Urinary bladder (tissue), 4 donors: Measurements from ENCODE around the gene CHL1. TPM values are rescaled to one million over a fixed set of nuclear protein-coding genes. Genes with fewer than 3 reads are reported as not detected.

Experiments used
- DNase-seq: peaks from one replicate; pipeline ENCODE4 v3.0.0-alpha.2; 2015; ENCODE audit errors: extremely low spot score
- H3K27ac ChIP-seq: one replicate; pipeline ENCODE4 v1.5.1; 2013; ENCODE audit warnings: low read depth, mild to moderate bottlenecking, moderate library complexity
- H3K36me3 ChIP-seq: one replicate; pipeline ENCODE4 v1.6.1; 2013; ENCODE audit warnings: mild to moderate bottlenecking, moderate library complexity; ENCODE audit not compliant: insufficient read depth
- H3K4me1 ChIP-seq: one replicate; pipeline ENCODE4 v1.6.1; 2013; ENCODE audit warnings: mild to moderate bottlenecking, moderate library complexity; ENCODE audit not compliant: insufficient read depth
- H3K4me3 ChIP-seq: one replicate; pipeline ENCODE4 v1.5.1; 2013; ENCODE audit warnings: low read depth, low read length
- whole genome bisulfite sequencing: extraction: QIAGEN DNeasy Blood & Tissue Kit; methylation state at CpG from one replicate; pipeline ENCODE4 v1.1.7; 2013; 5-methylcytosine and 5-hydroxymethylcytosine counted together
- polyA plus RNA-seq: library from polyadenylated mRNA; stranded (reverse); fragments of 200-250 nt; gene quantifications from one replicate; pipeline ENCODE4 v1.2.3, GENCODE V29; 2013
- total RNA-seq: library from RNA; depleted of rRNA; stranded (reverse); fragments of >200 nt; gene quantifications from one replicate; pipeline ENCODE4 v1.2.3, GENCODE V29; 2014
- donor health status: healthy with polysubstance abuse.
- donor health status: healthy.

CHL1 gene, protein sequence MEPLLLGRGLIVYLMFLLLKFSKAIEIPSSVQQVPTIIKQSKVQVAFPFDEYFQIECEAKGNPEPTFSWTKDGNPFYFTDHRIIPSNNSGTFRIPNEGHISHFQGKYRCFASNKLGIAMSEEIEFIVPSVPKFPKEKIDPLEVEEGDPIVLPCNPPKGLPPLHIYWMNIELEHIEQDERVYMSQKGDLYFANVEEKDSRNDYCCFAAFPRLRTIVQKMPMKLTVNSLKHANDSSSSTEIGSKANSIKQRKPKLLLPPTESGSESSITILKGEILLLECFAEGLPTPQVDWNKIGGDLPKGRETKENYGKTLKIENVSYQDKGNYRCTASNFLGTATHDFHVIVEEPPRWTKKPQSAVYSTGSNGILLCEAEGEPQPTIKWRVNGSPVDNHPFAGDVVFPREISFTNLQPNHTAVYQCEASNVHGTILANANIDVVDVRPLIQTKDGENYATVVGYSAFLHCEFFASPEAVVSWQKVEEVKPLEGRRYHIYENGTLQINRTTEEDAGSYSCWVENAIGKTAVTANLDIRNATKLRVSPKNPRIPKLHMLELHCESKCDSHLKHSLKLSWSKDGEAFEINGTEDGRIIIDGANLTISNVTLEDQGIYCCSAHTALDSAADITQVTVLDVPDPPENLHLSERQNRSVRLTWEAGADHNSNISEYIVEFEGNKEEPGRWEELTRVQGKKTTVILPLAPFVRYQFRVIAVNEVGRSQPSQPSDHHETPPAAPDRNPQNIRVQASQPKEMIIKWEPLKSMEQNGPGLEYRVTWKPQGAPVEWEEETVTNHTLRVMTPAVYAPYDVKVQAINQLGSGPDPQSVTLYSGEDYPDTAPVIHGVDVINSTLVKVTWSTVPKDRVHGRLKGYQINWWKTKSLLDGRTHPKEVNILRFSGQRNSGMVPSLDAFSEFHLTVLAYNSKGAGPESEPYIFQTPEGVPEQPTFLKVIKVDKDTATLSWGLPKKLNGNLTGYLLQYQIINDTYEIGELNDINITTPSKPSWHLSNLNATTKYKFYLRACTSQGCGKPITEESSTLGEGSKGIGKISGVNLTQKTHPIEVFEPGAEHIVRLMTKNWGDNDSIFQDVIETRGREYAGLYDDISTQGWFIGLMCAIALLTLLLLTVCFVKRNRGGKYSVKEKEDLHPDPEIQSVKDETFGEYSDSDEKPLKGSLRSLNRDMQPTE (N-terminal part only)
- total RNA-seq: 47.3 TPM
- polyA plus RNA-seq: 10.7 TPM

DNA sequence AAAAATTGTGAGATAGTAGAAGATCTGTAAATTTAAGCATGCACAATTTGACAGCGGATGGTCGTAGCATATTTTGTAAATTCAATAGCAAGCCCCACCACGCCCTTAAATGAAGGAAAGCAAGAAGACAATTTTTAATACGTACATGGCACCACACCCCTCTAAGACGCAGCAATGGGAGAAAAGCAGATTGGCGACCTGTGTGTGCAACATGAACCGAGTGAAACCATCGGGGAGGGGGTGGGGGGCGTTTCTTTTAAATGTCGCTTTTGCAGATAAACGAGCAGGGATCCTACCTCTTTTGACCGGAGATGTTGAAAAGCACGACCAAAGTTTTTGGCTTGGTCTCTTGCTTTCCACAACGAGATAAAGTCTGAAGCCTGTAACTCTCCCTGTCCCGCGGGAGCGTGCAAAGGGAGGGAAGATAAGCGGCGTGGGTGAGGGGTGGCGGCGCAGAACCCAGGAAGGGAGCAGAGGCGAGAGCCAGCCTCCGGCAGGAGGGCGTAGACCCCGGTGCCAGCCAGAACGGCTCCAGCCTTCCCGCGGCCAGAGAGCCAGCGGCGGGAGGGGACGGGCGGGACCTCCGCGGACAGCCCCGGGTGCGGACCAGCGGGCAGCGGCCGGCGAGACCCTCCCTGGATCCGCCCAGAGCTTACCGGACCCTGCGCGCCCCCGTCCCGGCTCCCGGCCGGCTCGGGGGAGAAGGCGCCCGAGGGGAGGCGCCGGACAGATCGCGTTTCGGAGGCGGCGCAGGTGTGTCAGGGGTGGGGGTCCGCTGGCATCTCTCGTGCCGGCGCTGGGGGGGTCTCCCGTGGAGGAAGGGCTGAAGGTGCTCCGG is at the start of gene CHL1:
CHL1 (plus strand) TSS at position 453 of the 838 bp plus-strand sequence. CDS start 123,014 bp downstream, outside the sequence.
- H3K27ac ChIP-seq: no peak within 1 kb of the TSS
- peak within 1 kb of the TSS; percentile 56 for H3K4me3 ChIP-seq
- DNase-seq: no peak
- 1% methylated on average over 64 of the region's 64 CpGs for WGBS
- H3K4me1 ChIP-seq: no peaks in the 10 kb centered on the region
- H3K36me3 ChIP-seq: no peaks in the 10 kb centered on the region

DNA sequence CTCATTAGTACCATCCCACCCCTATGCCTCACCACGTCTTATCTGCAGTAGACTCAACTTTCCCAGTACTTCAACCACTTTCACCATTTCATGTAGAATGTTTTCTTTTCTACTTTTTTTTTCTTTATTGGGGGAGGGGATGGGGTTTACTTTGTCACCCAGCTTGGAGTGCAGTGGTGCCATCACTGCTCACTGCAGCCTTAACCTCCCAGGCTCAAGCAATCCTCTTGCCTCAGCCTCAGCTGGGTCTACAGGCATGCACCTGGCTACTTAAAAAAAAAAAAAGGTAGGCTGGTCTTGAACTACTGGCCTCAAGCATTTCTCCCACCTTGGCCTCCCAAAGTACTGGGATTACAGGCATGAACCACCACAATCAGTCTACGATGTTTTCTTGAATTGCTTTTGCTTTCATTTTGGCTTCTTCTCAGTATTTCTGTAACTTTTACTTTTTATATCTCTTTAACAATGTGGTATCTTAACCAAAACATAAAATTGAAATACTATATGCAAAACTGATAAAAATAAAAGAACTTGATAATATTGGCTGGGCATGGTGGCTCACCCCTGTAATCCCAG is 44.9 kb upstream of the CHL1 start:
- DNase-seq: no peak
- Histone ChIP-seq H3K4me3 (no peak overlapping the region), H3K4me1 (no peaks in the 10 kb centered on the region), H3K27ac (no peak overlapping the region), H3K36me3 (no peaks in the 10 kb centered on the region)
- WGBS: 90% methylated on average over 2 of the region's 2 CpGs

DNA sequence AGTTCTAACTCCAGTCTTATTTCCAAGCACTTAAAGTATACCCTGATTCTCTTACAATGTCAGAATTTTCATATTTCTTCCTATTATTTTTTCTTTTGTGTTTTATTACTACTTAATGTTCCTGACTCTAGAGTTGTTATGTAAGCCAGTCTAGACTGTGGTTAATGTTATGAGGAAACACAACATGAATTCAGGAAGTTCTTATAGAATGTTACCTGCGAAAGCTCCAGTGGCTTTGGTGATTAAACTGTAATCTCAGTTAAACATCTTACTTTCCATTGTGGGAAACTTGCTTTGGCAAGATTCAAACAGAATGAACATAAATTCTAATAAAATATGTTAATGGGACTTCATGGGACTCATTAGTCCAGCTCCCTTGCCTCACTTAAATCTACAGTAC is 36.6 kb upstream of the CHL1 start:
- Histone ChIP-seq H3K4me3 (no peak overlapping the region), H3K27ac (no peak overlapping the region), H3K36me3 (no peaks in the 10 kb centered on the region), H3K4me1 (no peaks in the 10 kb centered on the region)
- no peak for DNase-seq
- 77% methylated on average over 1 of the region's 1 CpG for WGBS

DNA sequence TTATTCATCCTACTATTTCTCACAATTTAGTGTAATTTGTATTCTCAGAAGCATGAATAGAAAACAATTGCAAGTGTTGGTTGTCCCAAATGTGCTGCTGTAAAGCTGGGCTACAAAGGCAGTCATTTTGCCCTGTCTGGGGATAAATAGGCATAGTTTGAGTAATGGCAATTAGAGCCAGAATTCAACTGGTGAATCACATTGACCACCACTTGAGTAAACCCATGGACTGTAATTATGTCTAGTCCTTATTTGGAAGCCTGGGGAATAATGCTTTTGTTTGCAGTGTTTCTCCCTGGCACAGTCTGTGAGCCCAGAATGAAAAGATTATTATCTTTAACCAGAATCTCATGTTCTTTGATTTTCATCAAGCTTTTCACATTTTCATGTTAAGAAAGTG is 30.5 kb upstream of the CHL1 start:
- H3K4me3 ChIP-seq: no peak overlapping the region
- H3K4me1 ChIP-seq: no peaks in the 10 kb centered on the region
- no peak overlapping the region for H3K27ac ChIP-seq
- DNase-seq: no peak
- no peaks in the 10 kb centered on the region for H3K36me3 ChIP-seq

DNA sequence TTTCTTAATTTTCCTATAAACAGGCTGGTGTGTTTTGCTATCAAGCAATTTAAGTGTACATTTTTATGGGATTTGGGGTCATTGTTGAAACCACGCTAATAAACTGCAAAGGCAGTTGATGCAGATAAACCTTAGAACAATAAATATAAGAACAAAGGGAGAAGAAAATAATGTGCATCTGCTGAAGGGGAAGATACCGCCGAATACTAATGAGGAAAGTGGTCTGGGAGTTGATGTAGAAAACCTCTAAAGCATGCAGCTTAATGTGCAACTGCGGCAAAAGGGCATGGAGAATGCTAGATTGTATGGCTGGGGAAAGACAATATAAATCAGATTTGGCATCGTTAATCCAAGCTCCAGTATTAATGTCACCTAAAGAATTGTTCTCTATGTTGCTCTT is 29.8 kb upstream of the CHL1 start:
- Histone ChIP-seq H3K4me3 (no peak overlapping the region), H3K4me1 (no peaks in the 10 kb centered on the region), H3K27ac (no peak overlapping the region), H3K36me3 (no peaks in the 10 kb centered on the region)
- 77% methylated on average over 5 of the region's 5 CpGs for WGBS
- DNase-seq: no peak

DNA sequence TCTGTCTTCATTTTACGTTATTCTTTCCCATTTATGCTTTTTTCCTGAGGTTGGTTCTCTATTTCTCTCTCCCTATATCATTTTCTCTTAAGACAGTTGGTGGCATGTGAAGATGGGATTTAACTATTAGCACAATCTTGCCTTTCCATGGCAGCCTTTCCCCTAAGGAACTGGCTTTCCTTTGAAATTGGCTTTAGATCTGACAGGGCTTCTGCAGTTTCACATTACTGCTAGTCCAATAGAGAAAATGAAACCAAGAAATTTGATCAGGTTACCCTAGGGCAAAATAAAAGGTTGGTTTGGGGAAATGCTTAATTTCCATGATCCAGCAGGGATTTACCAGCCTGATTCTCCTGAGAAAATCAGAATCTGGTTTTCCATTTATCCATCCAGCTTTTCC is 22.7 kb upstream of the CHL1 start:
- H3K36me3 ChIP-seq: no peaks in the 10 kb centered on the region
- no peak overlapping the region for H3K4me3 ChIP-seq
- H3K4me1 ChIP-seq: no peaks in the 10 kb centered on the region
- no peak overlapping the region for H3K27ac ChIP-seq
- WGBS: 44% methylated on average over 1 of the region's 1 CpG
- no peak for DNase-seq

DNA sequence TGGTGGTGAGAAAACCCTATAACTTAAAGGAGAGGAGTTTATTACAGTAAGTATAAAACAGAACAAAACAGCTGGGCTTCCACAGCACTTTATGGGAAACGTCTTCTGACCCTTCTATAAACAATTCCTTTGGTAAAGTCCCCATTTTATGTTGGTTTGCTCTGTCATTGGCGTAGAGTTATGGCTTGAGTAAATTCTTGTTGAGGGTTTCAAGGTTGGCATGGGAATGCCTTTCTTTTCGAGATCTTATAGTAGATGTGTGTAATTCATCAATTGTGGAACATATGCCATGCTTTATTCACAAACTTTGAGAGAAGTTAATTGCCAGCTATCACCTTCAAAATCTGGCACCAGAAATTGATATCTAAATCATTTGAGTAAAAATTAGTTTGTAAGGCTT is 11.6 kb upstream of the CHL1 start:
- no peak overlapping the region for H3K4me3 ChIP-seq
- H3K4me1 ChIP-seq: no peaks in the 10 kb centered on the region
- no peaks in the 10 kb centered on the region for H3K36me3 ChIP-seq
- 38% methylated on average over 3 of the region's 3 CpGs for WGBS
- no peak overlapping the region for H3K27ac ChIP-seq
- DNase-seq: no peak

DNA sequence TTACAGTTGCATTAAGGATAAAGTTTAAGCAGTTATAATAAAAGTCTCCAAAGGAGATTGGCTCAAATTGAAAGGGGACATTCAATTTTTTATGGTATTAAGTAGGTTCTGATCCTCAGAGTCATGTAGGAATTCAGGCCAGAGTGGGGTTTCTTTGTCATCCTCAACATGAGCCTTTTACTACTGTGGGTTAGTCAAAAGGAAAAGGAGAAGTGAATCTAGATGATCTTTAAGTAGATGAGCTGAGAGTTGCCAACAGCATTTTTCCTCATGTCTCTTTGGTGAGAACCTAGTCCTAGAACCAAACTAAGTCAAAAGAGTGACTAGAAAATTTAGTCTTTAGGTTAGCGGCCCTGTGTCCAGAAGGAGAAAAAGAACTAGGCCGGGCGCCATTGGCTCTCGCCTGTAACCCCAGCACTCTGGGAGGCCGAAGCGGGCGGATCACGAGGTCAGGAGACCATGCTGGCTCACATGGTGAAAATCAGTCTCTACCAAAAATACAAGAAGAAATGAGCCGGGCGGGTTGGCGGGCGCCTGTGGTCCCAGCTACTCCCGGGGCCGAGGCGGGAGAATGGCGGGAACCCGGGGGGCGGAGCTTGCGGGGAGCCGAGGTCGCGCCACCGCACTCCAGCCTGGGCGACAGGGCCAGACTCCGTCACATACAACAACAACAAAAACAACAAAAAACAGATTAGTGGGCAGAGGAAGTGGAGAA is 4.2 kb upstream of the CHL1 start:
- WGBS: 81% methylated on average over 17 of the region's 25 CpGs
- Histone ChIP-seq H3K36me3 (no peaks in the 10 kb centered on the region), H3K4me1 (no peaks in the 10 kb centered on the region), H3K4me3 (no peak overlapping the region), H3K27ac (no peak overlapping the region)
- DNase-seq: no peak

DNA sequence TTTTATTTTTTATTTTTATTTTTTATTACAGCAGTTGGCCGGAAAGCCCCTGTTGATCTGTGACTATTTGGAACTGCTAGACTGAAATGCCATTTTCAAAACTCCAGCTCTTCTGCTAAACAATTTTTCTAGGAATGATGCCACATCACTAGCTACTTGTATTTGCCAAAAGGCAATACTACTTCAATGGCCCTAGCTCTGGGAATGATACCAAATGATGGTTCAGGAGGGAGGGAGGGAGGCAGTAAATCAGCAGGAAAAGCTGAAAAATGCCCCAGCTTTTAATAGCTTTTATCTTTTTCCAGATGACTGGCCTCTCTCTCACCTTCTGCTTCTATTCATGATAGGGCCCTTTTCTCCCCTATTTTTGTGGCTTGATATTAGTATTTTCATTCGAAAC is 2.6 kb upstream of the CHL1 start:
- H3K36me3 ChIP-seq: no peaks in the 10 kb centered on the region
- H3K4me1 ChIP-seq: no peaks in the 10 kb centered on the region
- no peak for DNase-seq
- 40% methylated on average over 2 of the region's 2 CpGs for WGBS
- H3K4me3 ChIP-seq: no peak overlapping the region
- no peak overlapping the region for H3K27ac ChIP-seq

DNA sequence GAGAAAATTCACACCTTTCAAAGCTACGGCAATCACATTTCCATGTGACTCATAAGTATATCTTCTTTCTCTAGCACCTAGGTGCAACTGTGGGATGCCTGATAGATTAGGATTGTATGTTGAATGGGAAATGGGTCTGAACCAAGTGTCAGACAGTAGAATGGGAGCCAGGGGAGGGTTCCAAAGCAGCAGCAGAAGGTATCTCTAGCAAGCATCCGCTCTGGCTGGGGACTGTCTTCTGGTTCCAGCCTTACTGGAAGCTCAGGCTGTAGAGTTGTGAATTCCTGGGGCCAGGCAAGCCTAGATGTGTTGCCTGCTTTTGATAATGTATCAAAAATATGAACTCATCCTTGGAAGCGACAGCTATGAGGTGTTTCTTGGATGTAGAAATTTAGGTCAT is 2.1 kb upstream of the CHL1 start:
- H3K4me1 ChIP-seq: no peaks in the 10 kb centered on the region
- DNase-seq: no peak
- H3K27ac ChIP-seq: no peak overlapping the region
- H3K36me3 ChIP-seq: no peaks in the 10 kb centered on the region
- H3K4me3 ChIP-seq: no peak overlapping the region
- 81% methylated on average over 3 of the region's 3 CpGs for WGBS

DNA sequence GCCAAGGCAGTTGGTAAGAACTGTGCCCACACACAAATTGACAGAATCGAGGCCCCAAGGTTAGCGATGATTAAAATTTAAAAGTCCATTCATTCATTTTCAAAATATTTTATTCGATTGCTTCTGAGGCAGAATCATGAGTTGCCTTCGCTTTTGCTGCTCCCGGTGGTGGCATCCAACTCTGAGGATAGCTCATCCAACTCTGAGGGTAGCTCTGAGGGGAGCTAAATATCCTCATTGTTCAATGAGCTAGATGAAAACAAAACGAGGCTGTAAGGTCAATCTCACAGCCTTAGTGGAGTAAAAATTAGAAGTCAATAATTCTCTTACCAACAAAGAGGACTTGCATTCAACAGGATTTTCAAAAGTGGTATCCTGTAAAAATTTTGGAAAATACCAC is 897 bp upstream of the CHL1 start:
- H3K27ac ChIP-seq: no peak overlapping the region
- WGBS: 56% methylated on average over 6 of the region's 6 CpGs
- no peak overlapping the region for H3K4me3 ChIP-seq

DNA sequence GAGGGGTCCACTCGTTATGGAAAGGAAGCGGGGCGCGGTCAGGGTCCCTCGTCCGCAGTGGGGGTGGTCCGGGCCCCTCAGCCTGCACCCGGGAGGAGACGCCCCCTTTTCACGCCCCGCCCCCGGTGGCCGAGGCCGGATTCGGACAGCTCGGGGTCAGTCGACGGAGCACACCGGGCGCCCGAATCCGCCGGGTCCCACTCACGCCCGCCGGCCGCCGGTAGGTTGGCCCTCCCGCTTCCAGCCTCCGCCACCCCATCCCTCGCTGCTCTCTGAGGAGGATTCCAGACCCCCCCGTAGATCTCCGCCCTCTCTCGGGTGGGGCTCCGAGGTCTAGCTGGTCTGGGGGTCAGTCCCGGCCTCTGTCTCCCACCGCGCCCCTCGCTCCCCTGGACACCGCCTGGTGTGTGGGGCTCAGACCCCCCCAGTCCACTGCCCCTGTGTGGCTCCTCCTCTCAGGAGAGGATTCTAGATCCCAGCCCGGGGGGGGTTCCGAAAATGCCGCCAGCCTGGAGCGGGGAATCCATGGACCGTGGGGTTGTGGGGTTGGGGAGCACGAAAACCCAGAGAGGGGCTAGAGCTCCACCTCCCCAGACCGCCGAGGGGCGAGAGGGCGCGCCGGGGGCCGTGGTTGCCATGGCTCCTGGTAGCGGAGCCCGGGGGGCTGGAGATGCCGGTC is 725 bp downstream of the CHL1 start:
- Histone ChIP-seq H3K36me3 (no peaks in the 10 kb centered on the region), H3K4me1 (no peaks in the 10 kb centered on the region), H3K4me3 (peak overlapping the region; percentile 56), H3K27ac (no peak overlapping the region)
- 2% methylated on average over 56 of the region's 56 CpGs for WGBS
- DNase-seq: no peak

More for the DNA sequence above, 897 bp upstream of the CHL1 start:
- no peaks in the 10 kb centered on the region for H3K4me1 ChIP-seq
- no peaks in the 10 kb centered on the region for H3K36me3 ChIP-seq
- DNase-seq: no peak
